Right ventricle myocardium inferior (tissue), 1 donor: ENCODE results near the gene NRF1. TPM values are rescaled to one million over a fixed set of nuclear protein-coding genes. Genes with fewer than 3 reads are reported as not detected.
A peak's percentile ranks its signal among the peaks of the same experiment; 100 is the strongest.

Experiments used
- ATAC-seq: fragments of 200-7000 bp; cut with Tn5 transposase; one replicate; pipeline ENCODE4 v1.9.1; 2020; ENCODE audit warnings: mild to moderate bottlenecking, moderate library complexity
- DNase-seq: peaks from one replicate; pipeline ENCODE4 v3.0.0; 2021; ENCODE audit errors: missing footprints
- intact Hi-C: fragments of 100-400 bp; cut with DNase I; formaldehyde crosslinking; loops from one replicate; pipeline ENCODE4 v1.11.0; 2022
- microRNA-seq: library from miRNA; unstranded; fragments of <30 nt; microRNA quantifications from one replicate; pipeline ENCODE4 v1.2.0, GENCODE V29; 2020
- total RNA-seq: library from RNA; stranded (reverse); fragmentation: NEBNext Ultra II Directional; extraction: Animal tissue kit (Norgen Biotek cat#: 25700); gene quantifications from one replicate; pipeline ENCODE4 v1.2.1, GENCODE V29; 2021
- donor health status: DM: no; HTN: yes; CAD: no; lungs with severe emphysema.

NRF1 gene
- total RNA-seq, 1 donor from 2014 or later: 7.8 TPM

- DNase-seq (no peak), ATAC-seq (no peak)
- intact Hi-C loops: no loop called here
Observed at GRCh38 chr7:129804111-129804889, 192.8 kb downstream of the NRF1 start.

DNA sequence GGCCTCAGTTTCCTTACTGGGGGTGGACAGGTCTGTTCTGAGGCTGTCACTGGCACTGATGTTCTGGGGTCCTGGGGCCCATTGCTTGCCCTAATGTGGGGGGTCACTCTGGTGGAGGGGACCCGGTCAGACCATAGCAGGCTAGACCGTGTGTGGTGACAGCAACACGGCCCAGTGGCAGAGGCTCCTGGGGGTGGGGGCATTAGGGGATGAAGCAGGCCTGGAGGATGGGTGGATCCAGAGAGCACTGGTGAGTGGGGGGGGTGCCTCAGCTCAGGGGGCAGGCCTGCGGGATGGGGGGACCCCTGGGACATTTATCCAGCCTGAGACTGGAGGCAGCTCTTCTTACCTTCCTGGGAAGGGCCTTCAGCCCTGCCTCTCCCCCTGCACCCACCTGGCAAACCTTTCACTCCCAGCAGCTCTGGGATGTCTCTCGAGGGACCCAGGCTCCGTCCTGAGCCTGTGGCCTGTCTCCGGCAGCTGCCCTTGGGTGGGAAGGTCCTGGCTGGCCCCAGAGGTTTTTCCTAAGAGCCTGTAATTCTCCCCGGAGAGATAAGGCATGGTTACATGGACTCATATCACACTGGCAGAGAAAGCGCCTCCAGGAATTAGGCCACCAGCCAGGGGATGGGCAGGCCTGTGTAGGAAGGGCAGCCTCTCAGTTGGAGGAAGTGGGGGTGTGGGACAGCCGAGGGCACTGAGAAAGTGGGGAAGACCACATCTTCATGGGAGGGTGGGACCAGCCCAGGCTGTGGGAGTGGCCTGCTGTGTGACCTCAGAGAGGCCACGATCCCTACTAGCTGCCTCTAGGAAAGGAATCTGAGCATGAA is 193.6 kb downstream of the NRF1 start:
- DNase-seq (no peak), ATAC-seq (peak; percentile 80)
- intact Hi-C loops: no loop called here

Small RNAs within 50 kb of the gene (microRNA-seq; reads per million reads assigned to microRNA genes)
- gene MIR182: 80.9 reads per million, percentile 50 among the genes with 10 or more reads in this experiment
- 16.3 reads per million, percentile 30 among the genes with 10 or more reads in this experiment for gene MIR183
- gene MIR96: 2.2 reads per million

Other genes starting within 250 kb of the NRF1 start
- 22.0 TPM for gene STRIP2, start 177.3 kb upstream of the NRF1 start, total RNA-seq
- gene SMKR1, start 109.2 kb upstream of the NRF1 start, total RNA-seq: not detected